ENCODE data around the gene FDCSP.
A peak's percentile ranks its signal among the peaks of the same experiment; 100 is the strongest.

The FDCSP gene

GRCh38 chr4:70183168-70183939 lies 42.6 kb upstream of the FDCSP start:
- TF ChIP-seq CTCF (IDR thresholded peaks at IDR 0.05; ENCODE audit: low read depth, low read length) = peak; percentile 55
- peak; percentile 48 for DNase-seq
- H3K36me3 ChIP-seq = no peaks in the 10 kb centered on the region
- no peak overlapping the region for H3K27ac ChIP-seq
- H3K27me3 ChIP-seq (ENCODE audit: insufficient read depth, low read depth, severe bottlenecking) = no peaks in the 10 kb centered on the region
- H3K9me3 ChIP-seq (ENCODE audit: severe bottlenecking) = no peaks in the 10 kb centered on the region
- no peak overlapping the region for H3K4me3 ChIP-seq (ENCODE audit: low read depth, low read length)

GRCh38 chr4:70183940-70184246 lies 42.0 kb upstream of the FDCSP start:
- Histone ChIP-seq H3K4me3 (ENCODE audit: low read depth, low read length) (no peak overlapping the region), H3K9me3 (ENCODE audit: severe bottlenecking) (no peaks in the 10 kb centered on the region), H3K27ac (no peak overlapping the region), H3K27me3 (ENCODE audit: insufficient read depth, low read depth, severe bottlenecking) (no peaks in the 10 kb centered on the region), H3K36me3 (no peaks in the 10 kb centered on the region)
- DNase-seq = no peak
- no peak for TF ChIP-seq CTCF (IDR thresholded peaks at IDR 0.05; ENCODE audit: low read depth, low read length)

DNA sequence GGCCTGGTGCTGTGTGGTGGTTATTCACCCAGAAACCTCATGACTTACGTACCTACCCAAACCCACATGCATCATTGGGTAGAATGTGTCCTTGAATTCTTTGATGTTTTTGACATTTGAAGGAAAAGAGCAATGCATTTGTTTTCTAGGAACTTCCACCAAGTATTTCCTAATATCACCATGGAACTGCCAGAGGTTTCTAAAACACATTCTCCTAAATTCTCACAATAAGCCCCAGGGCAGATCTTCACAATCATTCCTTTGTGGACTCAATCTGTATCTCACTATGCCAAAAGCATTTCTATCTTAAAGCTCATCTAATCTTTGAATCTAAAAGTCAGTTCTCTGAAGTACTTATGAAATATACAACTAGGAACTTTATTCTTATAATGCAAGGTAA lies 38.7 kb upstream of the FDCSP start:
- TF ChIP-seq CTCF (IDR thresholded peaks at IDR 0.05; ENCODE audit: low read depth, low read length) = no peak
- peaks cover 2% of the 10 kb centered on the region for H3K9me3 ChIP-seq (ENCODE audit: severe bottlenecking)
- H3K27me3 ChIP-seq (ENCODE audit: insufficient read depth, low read depth, severe bottlenecking) = no peaks in the 10 kb centered on the region
- no peak overlapping the region for H3K4me3 ChIP-seq (ENCODE audit: low read depth, low read length)
- H3K36me3 ChIP-seq = no peaks in the 10 kb centered on the region
- DNase-seq = no peak
- peak overlapping the region; percentile 41; the same call in 1 of the 2 replicates for H3K27ac ChIP-seq

DNA sequence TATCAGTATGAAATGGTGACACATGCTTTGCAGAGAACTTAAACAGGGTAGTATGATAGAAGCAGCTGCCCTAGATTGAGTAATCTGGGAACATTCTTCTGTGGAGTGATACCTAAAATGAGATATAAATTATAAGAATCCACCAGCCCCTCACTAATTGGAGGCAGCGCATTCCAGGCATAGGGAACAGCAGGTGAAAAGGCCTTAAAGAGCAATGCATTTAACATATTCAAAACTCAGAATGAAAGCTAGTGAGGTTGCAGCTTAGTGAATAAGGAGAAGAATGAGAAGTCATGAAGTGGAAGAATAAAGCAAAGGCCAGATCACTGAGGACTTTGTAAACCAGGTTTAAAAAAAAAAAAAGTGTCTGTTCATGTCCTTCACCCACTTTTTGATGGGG lies 35.3 kb upstream of the FDCSP start:
- peaks cover 2% of the 10 kb centered on the region for H3K9me3 ChIP-seq (ENCODE audit: severe bottlenecking)
- no peak overlapping the region for H3K4me3 ChIP-seq (ENCODE audit: low read depth, low read length)
- no peak for DNase-seq
- H3K36me3 ChIP-seq = no peaks in the 10 kb centered on the region
- H3K27me3 ChIP-seq (ENCODE audit: insufficient read depth, low read depth, severe bottlenecking) = no peaks in the 10 kb centered on the region
- no peak for TF ChIP-seq CTCF (IDR thresholded peaks at IDR 0.05; ENCODE audit: low read depth, low read length)
- no peak overlapping the region for H3K27ac ChIP-seq

DNA sequence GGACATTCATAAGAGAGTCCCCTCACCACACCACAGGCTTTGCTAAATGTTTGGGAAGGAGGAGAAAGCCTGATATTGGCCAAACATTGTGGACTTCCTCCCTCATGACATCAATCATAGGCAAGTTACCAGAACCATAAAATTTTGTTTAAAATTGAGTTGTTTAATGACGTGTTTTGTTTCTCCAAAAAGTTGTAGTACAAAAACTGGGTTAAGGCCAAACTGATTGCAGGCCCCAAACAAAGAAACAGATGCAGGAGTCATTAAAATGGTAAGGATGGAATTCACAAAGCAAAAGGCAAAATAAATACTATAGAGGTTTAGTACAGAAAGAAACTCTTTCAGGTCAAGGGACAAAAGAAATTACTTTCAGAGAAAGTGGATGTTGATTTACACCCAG lies 34.3 kb upstream of the FDCSP start:
- DNase-seq = no peak
- TF ChIP-seq CTCF (IDR thresholded peaks at IDR 0.05; ENCODE audit: low read depth, low read length) = no peak

DNA sequence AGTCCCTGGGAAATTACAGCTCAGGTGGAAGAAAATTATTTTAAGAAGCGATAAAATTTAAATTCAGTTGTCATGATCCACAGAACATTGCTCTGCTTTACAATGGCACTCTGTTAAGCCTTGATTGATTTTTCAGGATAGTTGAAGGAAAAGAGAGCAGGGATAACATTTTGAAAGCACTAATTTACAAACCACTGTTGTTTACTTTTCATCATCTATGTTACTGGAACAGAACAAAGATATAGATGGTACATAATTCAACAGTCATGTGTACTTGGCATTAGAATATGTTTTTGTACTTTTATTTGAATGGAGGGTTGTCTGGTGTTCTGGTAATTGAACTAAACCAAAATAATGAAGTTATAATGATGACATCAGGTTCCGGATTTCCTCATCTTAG lies 33.0 kb upstream of the FDCSP start:
- no peak overlapping the region for H3K4me3 ChIP-seq (ENCODE audit: low read depth, low read length)
- H3K9me3 ChIP-seq (ENCODE audit: severe bottlenecking) = peaks cover 2% of the 10 kb centered on the region
- no peaks in the 10 kb centered on the region for H3K27me3 ChIP-seq (ENCODE audit: insufficient read depth, low read depth, severe bottlenecking)
- DNase-seq = no peak
- no peak for TF ChIP-seq CTCF (IDR thresholded peaks at IDR 0.05; ENCODE audit: low read depth, low read length)
- H3K36me3 ChIP-seq = no peaks in the 10 kb centered on the region
- H3K27ac ChIP-seq = no peak overlapping the region

More for the DNA sequence above, 34.3 kb upstream of the FDCSP start:
- no peak overlapping the region for H3K4me3 ChIP-seq (ENCODE audit: low read depth, low read length)
- peaks cover 2% of the 10 kb centered on the region for H3K9me3 ChIP-seq (ENCODE audit: severe bottlenecking)
- H3K27ac ChIP-seq = no peak overlapping the region
- H3K27me3 ChIP-seq (ENCODE audit: insufficient read depth, low read depth, severe bottlenecking) = no peaks in the 10 kb centered on the region
- no peaks in the 10 kb centered on the region for H3K36me3 ChIP-seq
